Gastroesophageal sphincter (tissue), 4 donors: ENCODE measurements around the gene LRBA. TPM values are rescaled to one million over a fixed set of nuclear protein-coding genes. Genes with fewer than 3 reads are reported as not detected.

ENCODE experiments used
- ATAC-seq: fragments of 150-250 bp; one replicate; pipeline ENCODE4 v1.9.1; 2016; ENCODE audit warnings: mild to moderate bottlenecking, moderate library complexity
- H3K27ac ChIP-seq, 4 donors: fragments of 200-600 bp; sonication (generic) in 3 of 4; 1 replicate in 3 of 4; 2 replicates in 1 of 4; pipeline ENCODE4 v1.5.1; 2016 to 2019
- H3K27me3 ChIP-seq: fragments of 200-600 bp; sonication (generic); one replicate; pipeline ENCODE4 v1.5.1; 2019
- H3K36me3 ChIP-seq, 2 donors: fragments of 200-600 bp; sonication (generic); one replicate each; pipeline ENCODE4 v1.5.1; 2019; ENCODE audit warnings: control low read depth in 1 of 2
- H3K4me1 ChIP-seq, 3 donors: fragments of 200-600 bp; sonication (generic); 1 replicate in 2 of 3; 2 replicates in 1 of 3; pipeline ENCODE4 v1.5.1; 2016 to 2019; ENCODE audit warnings: control low read depth in 2 of 3
- H3K4me3 ChIP-seq, 2 donors: fragments of 200-600 bp; sonication (generic); one replicate each; pipeline ENCODE4 v1.5.1; 2019; ENCODE audit warnings: mild to moderate bottlenecking in 1 of 2, moderate library complexity in 1 of 2
- H3K9me3 ChIP-seq, 3 donors: fragments of 200-600 bp; sonication (generic); one replicate each; pipeline ENCODE4 v1.5.1; 2017 to 2019; ENCODE audit warnings: control low read depth in 2 of 3
- CTCF ChIP-seq, 4 experiments: fragments of 200-600 bp in 2 of 4; fragments of 450-650 bp in 2 of 4; sonication (generic) in 1 of 4; IDR thresholded peaks; one replicate each; pipeline ENCODE4 v1.5.1; 2017 to 2019; ENCODE audit warnings: antibody characterized with exemption in 4 of 4, mild to moderate bottlenecking in 2 of 4, moderate library complexity in 2 of 4
- EP300 ChIP-seq: sonication (generic); formaldehyde crosslinking; IDR thresholded peaks from one replicate; pipeline ENCODE4 v1.6.1; 2017; ENCODE audit warnings: antibody characterized with exemption, mild to moderate bottlenecking
- POLR2A ChIP-seq, 2 donors: fragments of 450-650 bp; IDR thresholded peaks; one replicate each; pipeline ENCODE4 v1.6.1; 2017; ENCODE audit warnings: antibody characterized with exemption in 2 of 2, mild to moderate bottlenecking in 2 of 2, moderate library complexity in 1 of 2
- POLR2AphosphoS5 ChIP-seq: sonication (generic); formaldehyde crosslinking; IDR thresholded peaks from one replicate; pipeline ENCODE4 v1.6.1; 2017; ENCODE audit warnings: antibody characterized with exemption
- WGBS, 2 donors: methylation state at CpG; one replicate each; pipeline ENCODE4 v1.1.5; 2018; ENCODE audit warnings: low coverage in 1 of 2; 5-methylcytosine and 5-hydroxymethylcytosine counted together
- total RNA-seq, 4 donors: library from RNA; depleted of rRNA; stranded (reverse); fragments of >200 nt; gene quantifications; one replicate each; pipeline ENCODE4 v1.1.0, GENCODE V29; 2016

LRBA gene
- total RNA-seq, 4 donors from 2014 or later, result 18.4 to 35.0 (median 23.2) TPM

- no peak for ATAC-seq
- Histone ChIP-seq H3K36me3 (peaks cover 0 to 33% of the 10 kb centered on the region in 2 donors), H3K27me3 (no peaks in the 10 kb centered on the region), H3K4me3 (no peak overlapping the region), H3K27ac (no peak overlapping the region), H3K9me3 (no peaks in the 10 kb centered on the region), H3K4me1 (no peaks in the 10 kb centered on the region)
- TF ChIP-seq CTCF (IDR thresholded peaks at IDR 0.05), result no peak
- TF ChIP-seq POLR2A (IDR thresholded peaks at IDR 0.05), result no peak
- no peak for TF ChIP-seq EP300
- TF ChIP-seq POLR2AphosphoS5, result no peak
- 60 to 66% methylated on average over 4 of the region's 5 CpGs for WGBS, 2 donors
Observed at GRCh38 chr4:150591406-150591805, 423.7 kb downstream of the LRBA start.

GRCh38 chr4:150590631-150591030, 424.5 kb downstream of the LRBA start:
- H3K27ac ChIP-seq, result no peak overlapping the region
- no peaks in the 10 kb centered on the region for H3K9me3 ChIP-seq
- peaks cover 0 to 33% of the 10 kb centered on the region in 2 donors for H3K36me3 ChIP-seq
- H3K4me1 ChIP-seq, result no peaks in the 10 kb centered on the region
- 92 to 94% methylated on average over 5 of the region's 5 CpGs for WGBS, 2 donors
- H3K4me3 ChIP-seq, result no peak overlapping the region
- H3K27me3 ChIP-seq, result no peaks in the 10 kb centered on the region
- TF ChIP-seq CTCF (IDR thresholded peaks at IDR 0.05) (no peak), EP300 (no peak), POLR2A (IDR thresholded peaks at IDR 0.05) (no peak), POLR2AphosphoS5 (no peak)
- ATAC-seq, result no peak

GRCh38 chr4:150589157-150589556, 425.9 kb downstream of the LRBA start:
- no peak for ATAC-seq
- Histone ChIP-seq H3K36me3 (peaks cover 0 to 33% of the 10 kb centered on the region in 2 donors), H3K4me3 (no peak overlapping the region), H3K4me1 (peaks cover 0 to under 1% (median 0%) of the 10 kb centered on the region in 3 donors), H3K9me3 (no peaks in the 10 kb centered on the region), H3K27me3 (peaks cover 6% of the 10 kb centered on the region), H3K27ac (no peak overlapping the region)
- WGBS, 2 donors, result 79 to 88% methylated on average over 2 of the region's 2 CpGs
- TF ChIP-seq EP300 (no peak), CTCF (IDR thresholded peaks at IDR 0.05) (no peak), POLR2A (IDR thresholded peaks at IDR 0.05) (no peak)

- no peak overlapping the region for H3K4me3 ChIP-seq
- peaks cover 0 to 3% (median 0%) of the 10 kb centered on the region in 3 donors for H3K9me3 ChIP-seq
- H3K27ac ChIP-seq, result no peak overlapping the region
- WGBS, 2 donors, result 89 to 100% methylated on average over 1 of the region's 1 CpG
- H3K27me3 ChIP-seq, result peaks cover 14% of the 10 kb centered on the region
- ATAC-seq, result no peak
- no peak for TF ChIP-seq CTCF (IDR thresholded peaks at IDR 0.05)
- H3K4me1 ChIP-seq, result peaks cover 0 to 9% (median 0%) of the 10 kb centered on the region in 3 donors
- H3K36me3 ChIP-seq, result peaks cover 0 to 34% of the 10 kb centered on the region in 2 donors
Observed at GRCh38 chr4:150588316-150588715, 426.8 kb downstream of the LRBA start.

- Histone ChIP-seq H3K36me3 (peaks cover 0 to 40% of the 10 kb centered on the region in 2 donors), H3K27me3 (peaks cover 27% of the 10 kb centered on the region), H3K9me3 (peaks cover 0 to 9% (median 0%) of the 10 kb centered on the region in 3 donors), H3K27ac (no peak overlapping the region), H3K4me3 (no peak overlapping the region), H3K4me1 (peaks cover 0 to 11% (median 0%) of the 10 kb centered on the region in 3 donors)
- no peak for ATAC-seq
- TF ChIP-seq EP300 (no peak), CTCF (IDR thresholded peaks at IDR 0.05) (no peak), POLR2AphosphoS5 (no peak), POLR2A (IDR thresholded peaks at IDR 0.05) (no peak)
Observed at GRCh38 chr4:150586162-150586810, 428.8 kb downstream of the LRBA start.
